ENCODE measurements around the gene CAMTA1.

- TF ChIP-seq ZBTB33 (IDR thresholded peaks at IDR 0.05) (no peak), RAD21 (IDR thresholded peaks at IDR 0.05) (no peak), GABPA (IDR thresholded peaks at IDR 0.05 in 1 of 2, conservative IDR thresholded peaks at IDR 0.05 in 1 of 2) (no peak), YY1 (IDR thresholded peaks at IDR 0.05) (no peak), TAF1 (conservative IDR thresholded peaks at IDR 0.05) (no peak), MAX (IDR thresholded peaks at IDR 0.05) (no peak)
- TF ChIP-seq, protein P1, sequence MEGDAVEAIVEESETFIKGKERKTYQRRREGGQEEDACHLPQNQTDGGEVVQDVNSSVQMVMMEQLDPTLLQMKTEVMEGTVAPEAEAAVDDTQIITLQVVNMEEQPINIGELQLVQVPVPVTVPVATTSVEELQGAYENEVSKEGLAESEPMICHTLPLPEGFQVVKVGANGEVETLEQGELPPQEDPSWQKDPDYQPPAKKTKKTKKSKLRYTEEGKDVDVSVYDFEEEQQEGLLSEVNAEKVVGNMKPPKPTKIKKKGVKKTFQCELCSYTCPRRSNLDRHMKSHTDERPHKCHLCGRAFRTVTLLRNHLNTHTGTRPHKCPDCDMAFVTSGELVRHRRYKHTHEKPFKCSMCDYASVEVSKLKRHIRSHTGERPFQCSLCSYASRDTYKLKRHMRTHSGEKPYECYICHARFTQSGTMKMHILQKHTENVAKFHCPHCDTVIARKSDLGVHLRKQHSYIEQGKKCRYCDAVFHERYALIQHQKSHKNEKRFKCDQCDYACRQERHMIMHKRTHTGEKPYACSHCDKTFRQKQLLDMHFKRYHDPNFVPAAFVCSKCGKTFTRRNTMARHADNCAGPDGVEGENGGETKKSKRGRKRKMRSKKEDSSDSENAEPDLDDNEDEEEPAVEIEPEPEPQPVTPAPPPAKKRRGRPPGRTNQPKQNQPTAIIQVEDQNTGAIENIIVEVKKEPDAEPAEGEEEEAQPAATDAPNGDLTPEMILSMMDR (IDR thresholded peaks at IDR 0.05; ENCODE audit: low read depth, low read length, missing input control): no peak
- TF ChIP-seq, protein P2, sequence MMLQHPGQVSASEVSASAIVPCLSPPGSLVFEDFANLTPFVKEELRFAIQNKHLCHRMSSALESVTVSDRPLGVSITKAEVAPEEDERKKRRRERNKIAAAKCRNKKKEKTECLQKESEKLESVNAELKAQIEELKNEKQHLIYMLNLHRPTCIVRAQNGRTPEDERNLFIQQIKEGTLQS (IDR thresholded peaks at IDR 0.05): no peak
These were observed 360.7 kb downstream of the CAMTA1 start for GRCh38 chr1:7145947-7146346.

Measured in liver (tissue), 3 donors.